ENCODE measurements around the gene DEGS1. TPM values are rescaled to one million over a fixed set of nuclear protein-coding genes. Genes with fewer than 3 reads are reported as not detected.

The DEGS1 gene
- 30.1 and 45.6 TPM in 2 replicates for total RNA-seq

GRCh38 chr1:224182866-224183590, at the start of gene DEGS1:
Gene DEGS1, plus strand, starts transcription at chr1:224183240. Its CDS starts 97 bp downstream, at chr1:224183337.

Other genes starting within 250 kb of the DEGS1 start
- gene FBXO28, start 69.1 kb upstream of the DEGS1 start, total RNA-seq = 22.7 and 24.8 TPM in 2 replicates
- 20.1 and 23.2 TPM in 2 replicates for gene NVL, start 146.9 kb downstream of the DEGS1 start, total RNA-seq
- 76.3 and 137 TPM in 2 replicates for gene CNIH4, start 173.6 kb downstream of the DEGS1 start, total RNA-seq

Measured in bronchial smooth muscle cell (primary cell).